H1 (cell line): ENCODE data around the gene RERE. TPM values are rescaled to one million over a fixed set of nuclear protein-coding genes. Genes with fewer than 3 reads are reported as not detected.
A peak's percentile ranks its signal among the peaks of the same experiment; 100 is the strongest.

Source experiments
- CTCF ChIA-PET: fragments of 300-600 bp; sonication (Branson Sonifier 250); formaldehyde crosslinking; loops from one replicate; lab custom pipeline; 2021; ENCODE audit not compliant: partially characterized antibody; lab: Charles Lee
- POLR2A ChIA-PET: fragments of 300-600 bp; sonication (Branson Sonifier 250); formaldehyde crosslinking; loops from one replicate; lab custom pipeline; 2021; ENCODE audit warnings: inconsistent platforms; ENCODE audit not compliant: partially characterized antibody; lab: Charles Lee
- DNase-seq, 2 experiments: peaks; one replicate each; pipeline versions ENCODE4 v3.0.0 to v3.0.0-alpha.2; 2010 to 2022; ENCODE audit warnings: low spot score in 2 of 2, low read depth in 1 of 2, mixed read lengths in 1 of 2
- FAIRE-seq: peaks from 2 replicates; lab custom pipeline; 2011; peaks lifted over from hg19 to GRCh38; lab: Jason Lieb, UNC
- H2AFZ ChIP-seq: 2 replicates; pipeline ENCODE4 v1.8.1; 2012; ENCODE audit warnings: low read length, inconsistent platforms
- H2AK5ac ChIP-seq: 2 replicates; pipeline ENCODE4 v1.6.1; 2013; ENCODE audit warnings: low read depth, low read length
- H2BK120ac ChIP-seq: replicated peaks from 2 replicates; pipeline ENCODE3; 2013; ENCODE audit warnings: low read depth, low read length, inconsistent platforms
- H2BK12ac ChIP-seq: 2 replicates; pipeline ENCODE4 v1.6.1; 2013; ENCODE audit warnings: low read depth, low read length
- H2BK15ac ChIP-seq: 2 replicates; pipeline ENCODE4 v1.6.1; 2013; ENCODE audit warnings: low read length
- H2BK20ac ChIP-seq: 2 replicates; pipeline ENCODE4 v1.6.1; 2013; ENCODE audit warnings: low read length
- H2BK5ac ChIP-seq: 2 replicates; pipeline ENCODE4 v1.6.1; 2013; ENCODE audit warnings: low read depth, low read length
- H3K14ac ChIP-seq: 2 replicates; pipeline ENCODE4 v1.6.1; 2013; ENCODE audit warnings: inconsistent platforms; ENCODE audit not compliant: insufficient read length
- H3K18ac ChIP-seq: 2 replicates; pipeline ENCODE4 v1.6.1; 2013; ENCODE audit warnings: low read length; ENCODE audit errors: extremely low read depth
- H3K23ac ChIP-seq: 2 replicates; pipeline ENCODE4 v1.6.1; 2013; ENCODE audit warnings: inconsistent platforms; ENCODE audit not compliant: insufficient read length
- H3K23me2 ChIP-seq: 2 replicates; pipeline ENCODE4 v1.6.1; 2013; ENCODE audit warnings: low read depth, low read length
- H3K27ac ChIP-seq: 2 replicates; pipeline ENCODE4 v1.6.1; 2011; ENCODE audit warnings: low read depth, low read length, inconsistent platforms
- H3K27me3 ChIP-seq, 4 experiments: replicated peaks in 1 of 4; 1 replicate in 1 of 4; 2 replicates in 3 of 4; pipeline versions ENCODE4 v1.6.1 to v1.8.1; 2011 to 2013; ENCODE audit warnings: low read length in 3 of 4, mild to moderate bottlenecking in 3 of 4, inconsistent platforms in 2 of 4, mixed read lengths in 2 of 4, moderate library complexity in 1 of 4; ENCODE audit not compliant: control insufficient read depth in 3 of 4, insufficient read depth in 3 of 4; ENCODE audit errors: extremely low read depth in 1 of 4
- H3K36me3 ChIP-seq, 4 experiments: 2 replicates each; pipeline versions ENCODE4 v1.6.1 to v1.8.1; 2011 to 2013; ENCODE audit warnings: mild to moderate bottlenecking in 4 of 4, low read length in 3 of 4, moderate library complexity in 2 of 4, control low read depth in 1 of 4, inconsistent platforms in 1 of 4; ENCODE audit not compliant: insufficient read depth in 4 of 4, control insufficient read depth in 2 of 4
- H3K4ac ChIP-seq: replicated peaks from 2 replicates; pipeline ENCODE3; 2013; ENCODE audit warnings: low read length, low read depth, mixed read lengths, inconsistent platforms; ENCODE audit not compliant: insufficient read length
- H3K4me1 ChIP-seq, 4 experiments: replicated peaks in 1 of 4; 1 replicate in 1 of 4; 2 replicates in 3 of 4; pipeline versions ENCODE4 v1.6.1 to v1.8.1; 2011 to 2013; ENCODE audit warnings: low read length in 3 of 4, inconsistent platforms in 2 of 4, mixed read lengths in 1 of 4; ENCODE audit not compliant: insufficient read depth in 4 of 4, control insufficient read depth in 3 of 4
- H3K4me2 ChIP-seq, 2 experiments: 2 replicates each; pipeline versions ENCODE4 v1.6.1 to v1.8.1; 2011 to 2013; ENCODE audit warnings: low read depth in 2 of 2, low read length in 2 of 2, control low read depth in 1 of 2, inconsistent platforms in 1 of 2, mild to moderate bottlenecking in 1 of 2; ENCODE audit not compliant: insufficient read depth in 1 of 2
- H3K4me3 ChIP-seq, 4 experiments: fragments of 200-600, 300-600 bp in 1 of 4; sonication (generic), shearing (Covaris generic), sonication (Bioruptor Twin) in 1 of 4; 2 replicates each; pipeline versions ENCODE4 v1.5.1 to v1.8.1; 2011 to 2016; ENCODE audit warnings: low read length in 4 of 4, low read depth in 3 of 4, control low read depth in 2 of 4, inconsistent platforms in 2 of 4, mild to moderate bottlenecking in 2 of 4, mixed read lengths in 1 of 4, moderate library complexity in 1 of 4; ENCODE audit not compliant: insufficient read depth in 2 of 4; ENCODE audit errors: extremely low read depth in 1 of 4
- H3K56ac ChIP-seq: replicated peaks from 2 replicates; pipeline ENCODE3; 2013; ENCODE audit warnings: low read depth, mild to moderate bottlenecking, mixed read lengths, low read length, inconsistent platforms; ENCODE audit not compliant: insufficient read length
- H3K79me1 ChIP-seq: 2 replicates; pipeline ENCODE4 v1.6.1; 2013; ENCODE audit warnings: low read depth, low read length, control low read depth
- H3K79me2 ChIP-seq, 2 experiments: 2 replicates each; pipeline versions ENCODE4 v1.6.1 to v1.8.1; 2012 to 2013; ENCODE audit warnings: low read length in 2 of 2, mild to moderate bottlenecking in 2 of 2, inconsistent platforms in 1 of 2; ENCODE audit not compliant: insufficient read depth in 2 of 2, control insufficient read depth in 1 of 2
- H3K9ac ChIP-seq, 4 experiments: replicated peaks in 1 of 4; 1 replicate in 1 of 4; 2 replicates in 3 of 4; pipeline versions ENCODE4 v1.6.1 to v1.8.1; 2011 to 2013; ENCODE audit warnings: low read depth in 3 of 4, low read length in 3 of 4, control low read depth in 2 of 4, mild to moderate bottlenecking in 2 of 4, moderate library complexity in 2 of 4, inconsistent platforms in 1 of 4; ENCODE audit errors: extremely low read depth in 1 of 4
- H3K9me3 ChIP-seq, 2 experiments: 2 replicates each; pipeline versions ENCODE4 v1.6.1 to v1.8.1; 2012 to 2013; ENCODE audit warnings: mild to moderate bottlenecking in 2 of 2, moderate library complexity in 2 of 2, control low read depth in 1 of 2, inconsistent platforms in 1 of 2, low read depth in 1 of 2, low read length in 1 of 2, mixed read lengths in 1 of 2; ENCODE audit not compliant: insufficient read depth in 2 of 2
- H4K20me1 ChIP-seq, 2 experiments: replicated peaks in 1 of 2; 2 replicates each; pipeline versions ENCODE3 to v1.8.1; 2011 to 2013; ENCODE audit warnings: inconsistent platforms in 2 of 2, low read length in 2 of 2, mild to moderate bottlenecking in 1 of 2; ENCODE audit not compliant: insufficient read depth in 2 of 2, control insufficient read depth in 1 of 2
- H4K5ac ChIP-seq: 2 replicates; pipeline ENCODE4 v1.6.1; 2013; ENCODE audit warnings: low read length, low read depth, mixed read lengths, inconsistent platforms; ENCODE audit not compliant: insufficient read length
- H4K8ac ChIP-seq: 2 replicates; pipeline ENCODE4 v1.8.0; 2013; ENCODE audit warnings: mild to moderate bottlenecking, moderate library complexity, low read length, inconsistent platforms; ENCODE audit not compliant: insufficient read depth; ENCODE audit errors: extremely low read depth
- H4K91ac ChIP-seq: replicated peaks from 2 replicates; pipeline ENCODE3; 2013; ENCODE audit warnings: low read length, mixed read lengths, inconsistent platforms; ENCODE audit not compliant: insufficient read length
- CTCF ChIP-seq, 3 experiments: IDR thresholded peaks; 1 replicate in 2 of 3; 2 replicates in 1 of 3; pipeline versions ENCODE4 v1.5.1 to v1.6.1; 2011; ENCODE audit warnings: low read length in 3 of 3, mild to moderate bottlenecking in 3 of 3, inconsistent platforms in 2 of 3, low read depth in 1 of 3, moderate library complexity in 1 of 3; ENCODE audit not compliant: insufficient read depth in 1 of 3; ENCODE audit errors: control extremely low read depth in 1 of 3
- E2F6 ChIP-seq: IDR thresholded peaks from 2 replicates; pipeline ENCODE4 v1.6.1; 2012; ENCODE audit warnings: inconsistent platforms
- JUN ChIP-seq: IDR thresholded peaks from 2 replicates; pipeline ENCODE4 v1.6.1; 2011; ENCODE audit warnings: low read depth, mild to moderate bottlenecking, improper control_type of control experiment, low read length
- SIN3A ChIP-seq, 2 experiments: IDR thresholded peaks in 1 of 2; conservative IDR thresholded peaks in 1 of 2; 2 replicates each; pipeline ENCODE4 v1.6.1; 2011 to 2012; ENCODE audit warnings: low read length in 2 of 2, improper control_type of control experiment in 1 of 2, low read depth in 1 of 2, mild to moderate bottlenecking in 1 of 2
- SP1 ChIP-seq: IDR thresholded peaks from 2 replicates; pipeline ENCODE4 v1.6.1; 2011; ENCODE audit warnings: low read depth, low read length
- TEAD4 ChIP-seq: IDR thresholded peaks from 2 replicates; pipeline ENCODE4 v1.6.1; 2012; ENCODE audit warnings: low read depth, low read length, inconsistent platforms, mixed read lengths
- WGBS, 2 experiments: shearing (Covaris generic) in 1 of 2; methylation state at CpG; one replicate each; pipeline versions ENCODE4 v1.1.6 to v1.1.7; 2013 to 2015; ENCODE audit warnings: low lambda C conversion rate in 2 of 2, mixed read lengths in 2 of 2, inconsistent platforms in 1 of 2, low coverage in 1 of 2, missing lambda C conversion rate in 1 of 2; ENCODE audit not compliant: insufficient replicate concordance in 2 of 2, insufficient coverage in 1 of 2, insufficient read length in 1 of 2; ENCODE audit errors: extremely low coverage in 1 of 2, missing lambda C conversion rate in 1 of 2; 5-methylcytosine and 5-hydroxymethylcytosine counted together
- polyA plus RNA-seq, 7 experiments: library from polyadenylated mRNA; depleted of rRNA in 3 of 7; stranded (reverse) in 5 of 7; unstranded in 2 of 7; fragments of >200 nt in 5 of 7; fragments of 200-250 nt in 2 of 7; gene quantifications; 1 replicate in 5 of 7; 2 replicates in 1 of 7; 4 replicates in 1 of 7; pipeline versions ENCODE4 v1.2.1 to v1.2.3, GENCODE V29; 2011 to 2013; ENCODE audit warnings: missing spikeins in 2 of 7, mixed read lengths in 2 of 7
- total RNA-seq: library from RNA; stranded (reverse); fragmentation: NEBNext Ultra II Directional; extraction: Animal tissue kit (Norgen Biotek cat#: 25700); gene quantifications from 2 replicates; pipeline ENCODE4 v1.2.1, GENCODE V29; 2021

The RERE gene
- total and polyA plus RNA-seq, 2 of the 8 experiments (the other 6 are each of a cell fraction or from before 2014, with no cell fraction given) = 15.3 to 142 TPM

- Histone ChIP-seq H4K20me1 (peaks cover 0 to 2% of the 10 kb centered on the region in 2 experiments), H4K5ac (no peak overlapping the region), H3K79me2 (peaks cover 0 to 83% of the 10 kb centered on the region in 2 experiments; a peak in 3 of 4 replicates), H2AFZ (no peak overlapping the region), H2BK15ac (no peak overlapping the region), H3K56ac (no peak overlapping the region), H2BK120ac (no peak overlapping the region), H4K8ac (no peak overlapping the region), H3K14ac (no peak overlapping the region), H3K9ac (no peak overlapping the region), H3K9me3 (no peaks in the 10 kb centered on the region), H4K91ac (no peak overlapping the region), H3K27ac (no peak overlapping the region), H2BK20ac (no peak overlapping the region), H3K18ac (no peak overlapping the region), H3K4me1 (peaks cover 0 to 21% (median 13%) of the 10 kb centered on the region in 4 experiments; a peak in 5 of 7 replicates), H3K4me2 (no peak overlapping the region), H3K23ac (no peak overlapping the region), H2BK12ac (no peak overlapping the region), H3K36me3 (no peaks in the 10 kb centered on the region), H2BK5ac (no peak overlapping the region), H3K23me2 (peaks cover 3% of the 10 kb centered on the region), H2AK5ac (no peak overlapping the region), H3K4me3 (no peak overlapping the region), H3K4ac (no peak overlapping the region), H3K27me3 (no peaks in the 10 kb centered on the region), H3K79me1 (peaks cover 4% of the 10 kb centered on the region; the same call in 1 of the 2 replicates)
- ChIA-PET CTCF (interaction anchor here (0.6 to 6.2 kb wide), 9 partner anchors 12 to 525 kb away, joined by 3 to 33 read pairs (median 3); no protein-coding TSS in a partner anchor), POLR2A (interaction anchor here (0.6 to 1.2 kb wide), 7 partner anchors 11 to 172 kb away, joined by 3 to 4 read pairs (median 3); partner anchors contain the start of gene ENO1)
- TF ChIP-seq SIN3A (conservative IDR thresholded peaks at IDR 0.05 in 1 of 2, IDR thresholded peaks at IDR 0.05 in 1 of 2; ENCODE audit: low read depth in 1 of 2, low read length in 2 of 2) = no peak
- TF ChIP-seq TEAD4 = 0 out of 2 replicates have a peak, but pooled peaks have one; percentile 28
- TF ChIP-seq CTCF (IDR thresholded peaks at IDR 0.05; ENCODE audit: control extremely low read depth in 1 of 3, insufficient read depth in 1 of 3, low read depth in 1 of 3, low read length in 3 of 3) = no peak
- peak; percentile 60 for TF ChIP-seq SP1
- no peak for TF ChIP-seq E2F6
- no peak for TF ChIP-seq JUN
- no peak for FAIRE-seq
- 91 to 100% methylated on average over 2 to 3 of the region's 3 CpGs for WGBS, 2 experiments
- DNase-seq = no peak
Measured at GRCh38 chr1:8706995-8707396, 110.4 kb downstream of the RERE start.
